Endothelial cell of umbilical vein (primary cell): Measurements from ENCODE around the gene IZUMO4. TPM values are rescaled to one million over a fixed set of nuclear protein-coding genes. Genes with fewer than 3 reads are reported as not detected.

Experiments
- BruUV-seq: library from RNA; stranded (reverse); fragments of 400-500 nt; replicated peaks from 2 replicates; lab custom pipeline; 2021; lab: Mats Ljungman, UMichigan
- CTCF ChIA-PET: fragments of 300-600, 350-600 bp; sonication (Branson Sonifier 250); formaldehyde crosslinking; loops from one replicate; lab custom pipeline; 2021; ENCODE audit warnings: antibody characterized with exemption, inconsistent platforms; lab: Charles Lee
- POLR2A ChIA-PET: fragments of 300-600, 350-600 bp; sonication (Branson Sonifier 250); formaldehyde crosslinking; loops from one replicate; lab custom pipeline; 2021; ENCODE audit warnings: antibody characterized with exemption, inconsistent platforms; lab: Charles Lee
- DNase-seq: peaks from one replicate; pipeline ENCODE4 v3.0.0-alpha.2; 2011; ENCODE audit warnings: low read depth, low spot score
- FAIRE-seq: peaks from 2 replicates; lab custom pipeline; 2011; peaks lifted over from hg19 to GRCh38; lab: Jason Lieb, UNC
- H2AFZ ChIP-seq: 2 replicates; pipeline ENCODE4 v1.6.0; 2012; ENCODE audit warnings: low read depth, low read length, control low read depth, inconsistent platforms
- H3K27ac ChIP-seq: 2 replicates; pipeline ENCODE4 v1.5.1; 2011; ENCODE audit warnings: low read depth, mild to moderate bottlenecking, control low read depth, low read length, moderate library complexity; ENCODE audit not compliant: insufficient read depth
- H3K27me3 ChIP-seq, 2 experiments: 2 replicates each; pipeline versions ENCODE4 v1.6.0 to v1.6.1; 2011; ENCODE audit warnings: low read length in 2 of 2, mixed read lengths in 1 of 2; ENCODE audit not compliant: control insufficient read depth in 2 of 2, insufficient read depth in 2 of 2
- H3K36me3 ChIP-seq, 2 experiments: 2 replicates in 1 of 2; 3 replicates in 1 of 2; pipeline ENCODE4 v1.5.1; 2011; ENCODE audit warnings: low read length in 2 of 2, mild to moderate bottlenecking in 1 of 2, moderate library complexity in 1 of 2; ENCODE audit not compliant: control insufficient read depth in 2 of 2, insufficient read depth in 2 of 2; ENCODE audit errors: extremely low read depth in 1 of 2
- H3K4me1 ChIP-seq: 3 replicates; pipeline ENCODE4 v1.5.1; 2011; ENCODE audit warnings: mild to moderate bottlenecking, low read length; ENCODE audit not compliant: control insufficient read depth, insufficient read depth; ENCODE audit errors: extremely low read depth
- H3K4me2 ChIP-seq: 2 replicates; pipeline ENCODE4 v1.6.1; 2011; ENCODE audit warnings: low read length, control low read depth, mixed read lengths; ENCODE audit not compliant: insufficient read depth
- H3K4me3 ChIP-seq, 3 experiments: fragments of 200-600 bp in 1 of 3; sonication (generic), shearing (Covaris generic) in 1 of 3; replicated peaks in 1 of 3; 2 replicates each; pipeline ENCODE4 v1.5.1; 2011 to 2016; ENCODE audit warnings: control low read depth in 3 of 3, low read length in 3 of 3, mild to moderate bottlenecking in 2 of 3, inconsistent platforms in 1 of 3, low read depth in 1 of 3, moderate library complexity in 1 of 3; ENCODE audit not compliant: insufficient read depth in 1 of 3
- H3K79me2 ChIP-seq: 2 replicates; pipeline ENCODE4 v1.6.0; 2012; ENCODE audit warnings: low read length, inconsistent platforms; ENCODE audit not compliant: control insufficient read depth, insufficient read depth
- H3K9ac ChIP-seq: replicated peaks from 2 replicates; pipeline ENCODE3; 2011; ENCODE audit warnings: low read length, control low read depth; ENCODE audit not compliant: insufficient read depth; ENCODE audit errors: extremely low read depth
- H3K9me1 ChIP-seq: replicated peaks from 3 replicates; pipeline ENCODE4 v1.6.0; 2011; ENCODE audit warnings: mild to moderate bottlenecking, low read length; ENCODE audit not compliant: control insufficient read depth, insufficient read depth; ENCODE audit errors: extremely low read depth
- H3K9me3 ChIP-seq: replicated peaks from 2 replicates; pipeline ENCODE4 v1.5.1; 2012; ENCODE audit warnings: low read length, inconsistent platforms; ENCODE audit not compliant: control insufficient read depth, insufficient read depth
- H4K20me1 ChIP-seq: replicated peaks from 2 replicates; pipeline ENCODE3; 2011; ENCODE audit warnings: mild to moderate bottlenecking, low read length; ENCODE audit not compliant: control insufficient read depth, insufficient read depth; ENCODE audit errors: extremely low read depth
- CTCF ChIP-seq, 2 donors: IDR thresholded peaks; 1 replicate in 1 of 2; 2 replicates in 1 of 2; pipeline ENCODE4 v1.5.1; 2011; ENCODE audit warnings: low read length in 2 of 2, mild to moderate bottlenecking in 2 of 2, moderate library complexity in 2 of 2, control low read depth in 1 of 2, inconsistent platforms in 1 of 2, low read depth in 1 of 2; ENCODE audit not compliant: insufficient read depth in 1 of 2; ENCODE audit errors: extremely low read depth in 1 of 2
- EZH2 ChIP-seq: IDR thresholded peaks from 2 replicates; pipeline ENCODE4 v1.6.1; 2012; ENCODE audit warnings: borderline replicate concordance, low read depth, mild to moderate bottlenecking, moderate library complexity, low read length, inconsistent platforms; ENCODE audit not compliant: severe bottlenecking
- FOS ChIP-seq: IDR thresholded peaks from 2 replicates; pipeline ENCODE4 v1.6.1; 2011; ENCODE audit warnings: mild to moderate bottlenecking, low read length, moderate library complexity, borderline replicate concordance; ENCODE audit not compliant: insufficient read depth
- GATA2 ChIP-seq: IDR thresholded peaks from 2 replicates; pipeline ENCODE4 v1.7.0; 2011; ENCODE audit warnings: low read depth, mild to moderate bottlenecking, moderate library complexity, mixed read lengths, low read length; ENCODE audit not compliant: insufficient read length, insufficient read depth
- JUN ChIP-seq: IDR thresholded peaks from 2 replicates; pipeline ENCODE4 v1.6.1; 2011; ENCODE audit warnings: borderline replicate concordance, low read depth; ENCODE audit not compliant: insufficient read length, insufficient read depth
- MYC ChIP-seq: IDR thresholded peaks from one replicate; pipeline ENCODE4 v1.6.1; 2011; ENCODE audit warnings: mild to moderate bottlenecking, low read depth, low read length
- POLR2A ChIP-seq: IDR thresholded peaks from 2 replicates; pipeline ENCODE4 v1.6.1; 2012; ENCODE audit warnings: low read depth, mild to moderate bottlenecking, control low read depth, low read length
- POLR2AphosphoS5 ChIP-seq: IDR thresholded peaks from 2 replicates; pipeline ENCODE4 v1.6.1; 2012; ENCODE audit warnings: low read depth, mild to moderate bottlenecking, control low read depth, low read length, moderate library complexity; ENCODE audit not compliant: insufficient read depth
- dilution Hi-C: fragments of 300-500 bp; cut with MboI; formaldehyde crosslinking; loops from one replicate; pipeline ENCODE4 v1.15.0; 2019; ENCODE audit warnings: low sequenced_read_pairs; ENCODE audit not compliant: extremely low pct_ligation_motif_present
- intact Hi-C: fragments of 100-400 bp; cut with micrococcal nuclease; formaldehyde crosslinking; loops from one replicate; pipeline ENCODE4 v1.10.0; 2022
- polyA plus RNA-seq, 4 experiments: library from polyadenylated mRNA; depleted of rRNA in 3 of 4; stranded (reverse) in 3 of 4; unstranded in 1 of 4; fragments of >200 nt; gene quantifications; 2 replicates each; pipeline versions ENCODE4 v1.2.1 to v1.2.3, GENCODE V29; 2011 to 2012; ENCODE audit warnings: missing spikeins in 1 of 4
- total RNA-seq: library from RNA; stranded (reverse); gene quantifications from 2 replicates; pipeline ENCODE4 v1.2.3, GENCODE V29; 2021

IZUMO4 gene
- total and polyA plus RNA-seq, 2 donors (not counting 3 experiments of a cell fraction or from before 2014, with no cell fraction given) = 1.1 to 2.0 TPM

GRCh38 chr19:2079076-2079864 lies 17.4 kb upstream of the IZUMO4 start:
- no peak overlapping the region for H3K4me3 ChIP-seq
- H4K20me1 ChIP-seq = no peaks in the 10 kb centered on the region
- intact Hi-C loops = no loop called here
- dilution Hi-C loops = no loop called here
- H3K9ac ChIP-seq = no peak overlapping the region
- H3K9me1 ChIP-seq = no peaks in the 10 kb centered on the region
- no peak for FAIRE-seq
- H3K79me2 ChIP-seq = peaks cover 9% of the 10 kb centered on the region
- H3K36me3 ChIP-seq = peaks cover 4 to 26% of the 10 kb centered on the region in 2 experiments
- no peaks in the 10 kb centered on the region for H3K27me3 ChIP-seq
- no peaks in the 10 kb centered on the region for H3K9me3 ChIP-seq
- no peak overlapping the region for H3K4me2 ChIP-seq
- DNase-seq = no peak
- BruUV-seq = no TSS peak
- no peak for TF ChIP-seq CTCF (IDR thresholded peaks at IDR 0.05; ENCODE audit: extremely low read depth in 1 of 2, insufficient read depth in 1 of 2, low read depth in 1 of 2, low read length in 2 of 2)
- no peaks in the 10 kb centered on the region for H3K4me1 ChIP-seq
- H2AFZ ChIP-seq = no peak overlapping the region
- ChIA-PET POLR2A (no interaction called here), CTCF (no interaction called here)
- H3K27ac ChIP-seq = no peak overlapping the region

GRCh38 chr19:2079865-2080301 lies 16.8 kb upstream of the IZUMO4 start:
- Histone ChIP-seq H3K36me3 (peaks cover 4 to 26% of the 10 kb centered on the region in 2 experiments), H3K9me3 (no peaks in the 10 kb centered on the region), H2AFZ (no peak overlapping the region), H3K4me1 (peaks cover 2% of the 10 kb centered on the region), H3K4me2 (no peak overlapping the region), H3K9ac (no peak overlapping the region), H3K9me1 (no peaks in the 10 kb centered on the region), H3K4me3 (no peak overlapping the region), H4K20me1 (no peaks in the 10 kb centered on the region), H3K79me2 (peaks cover 9% of the 10 kb centered on the region), H3K27ac (no peak overlapping the region), H3K27me3 (no peaks in the 10 kb centered on the region)
- POLR2A ChIA-PET = no interaction called here
- DNase-seq (no peak), FAIRE-seq (no peak)
- BruUV-seq = no TSS peak
- CTCF ChIA-PET = no interaction called here
- intact Hi-C loops (no loop called here), dilution Hi-C loops (no loop called here)
- TF ChIP-seq JUN (no peak), EZH2 (no peak), GATA2 (no peak), POLR2A (no peak), FOS (no peak), MYC (no peak), POLR2AphosphoS5 (no peak)
